ENCODE measurements around the gene SUPT20HL2. TPM values are rescaled to one million over a fixed set of nuclear protein-coding genes. Genes with fewer than 3 reads are reported as not detected.

The SUPT20HL2 gene
- total and polyA plus RNA-seq, 4 donors: not detected

GRCh38 chrX:24292353-24292752 is 21.5 kb downstream of the SUPT20HL2 start:
- 91% methylated on average over 4 of the region's 4 CpGs for WGBS
- no peak overlapping the region for H3K27ac ChIP-seq (ENCODE audit: low read depth in 1 of 2, low read length in 2 of 2)

GRCh38 chrX:24285082-24285481 is 28.8 kb downstream of the SUPT20HL2 start:
- 84% methylated on average over 5 of the region's 5 CpGs for WGBS
- DNase-seq (ENCODE audit: low spot score): no peak
- TF ChIP-seq RAD21 (IDR thresholded peaks at IDR 0.05) (peak in 1 of 2 donors; percentile 30), FOXA2 (IDR thresholded peaks at IDR 0.05) (no peak)
- Histone ChIP-seq H3K4me1 (ENCODE audit: control insufficient read depth in 4 of 4, insufficient read depth in 4 of 4, low read length in 3 of 4) (peaks cover 0 to 3% (median 0%) of the 10 kb centered on the region in 4 donors), H3K9me3 (ENCODE audit: control insufficient read depth in 4 of 4, low read length in 3 of 4) (no peaks in the 10 kb centered on the region), H3K27me3 (ENCODE audit: control insufficient read depth in 4 of 4, insufficient read depth in 4 of 4, low read length in 3 of 4) (peaks cover 0 to 2% (median 0%) of the 10 kb centered on the region in 4 donors), H3K27ac (ENCODE audit: low read depth in 1 of 2, low read length in 2 of 2) (no peak overlapping the region), H3K4me3 (ENCODE audit: low read depth in 1 of 3, low read length in 3 of 3) (no peak overlapping the region), H3K9ac (ENCODE audit: low read depth in 1 of 2, low read length in 2 of 2) (no peak overlapping the region), H3K36me3 (ENCODE audit: control insufficient read depth in 4 of 4, insufficient read depth in 3 of 4, low read depth in 1 of 4, low read length in 3 of 4) (no peaks in the 10 kb centered on the region)

More at GRCh38 chrX:24292353-24292752, 21.5 kb downstream of the SUPT20HL2 start:
- H3K9ac ChIP-seq (ENCODE audit: low read depth in 1 of 2, low read length in 2 of 2): no peak overlapping the region
- TF ChIP-seq MAX (IDR thresholded peaks at IDR 0.05): no peak
- no peak for TF ChIP-seq GABPA (IDR thresholded peaks at IDR 0.05 in 1 of 2, conservative IDR thresholded peaks at IDR 0.05 in 1 of 2)
- no peak for TF ChIP-seq HNF4A (conservative IDR thresholded peaks at IDR 0.05)
- TF ChIP-seq RAD21 (IDR thresholded peaks at IDR 0.05): peak in 1 of 2 donors; percentile 4
- TF ChIP-seq TAF1 (conservative IDR thresholded peaks at IDR 0.05): no peak
- TF ChIP-seq YY1 (IDR thresholded peaks at IDR 0.05): no peak
- TF ChIP-seq CTCF (IDR thresholded peaks at IDR 0.05; ENCODE audit: low read depth, low read length, missing input control): no peak
- no peak for TF ChIP-seq FOXA2 (IDR thresholded peaks at IDR 0.05)
- H3K36me3 ChIP-seq (ENCODE audit: control insufficient read depth in 4 of 4, insufficient read depth in 3 of 4, low read depth in 1 of 4, low read length in 3 of 4): no peaks in the 10 kb centered on the region
- no peak overlapping the region for H3K4me3 ChIP-seq (ENCODE audit: low read depth in 1 of 3, low read length in 3 of 3)
- H3K4me1 ChIP-seq (ENCODE audit: control insufficient read depth in 4 of 4, insufficient read depth in 4 of 4, low read length in 3 of 4): peaks cover 0 to 3% (median 0%) of the 10 kb centered on the region in 4 donors
- no peak for DNase-seq (ENCODE audit: low spot score)
- H3K9me3 ChIP-seq (ENCODE audit: control insufficient read depth in 4 of 4, low read length in 3 of 4): no peaks in the 10 kb centered on the region
- no peaks in the 10 kb centered on the region for H3K27me3 ChIP-seq (ENCODE audit: control insufficient read depth in 4 of 4, insufficient read depth in 4 of 4, low read length in 3 of 4)

DNA sequence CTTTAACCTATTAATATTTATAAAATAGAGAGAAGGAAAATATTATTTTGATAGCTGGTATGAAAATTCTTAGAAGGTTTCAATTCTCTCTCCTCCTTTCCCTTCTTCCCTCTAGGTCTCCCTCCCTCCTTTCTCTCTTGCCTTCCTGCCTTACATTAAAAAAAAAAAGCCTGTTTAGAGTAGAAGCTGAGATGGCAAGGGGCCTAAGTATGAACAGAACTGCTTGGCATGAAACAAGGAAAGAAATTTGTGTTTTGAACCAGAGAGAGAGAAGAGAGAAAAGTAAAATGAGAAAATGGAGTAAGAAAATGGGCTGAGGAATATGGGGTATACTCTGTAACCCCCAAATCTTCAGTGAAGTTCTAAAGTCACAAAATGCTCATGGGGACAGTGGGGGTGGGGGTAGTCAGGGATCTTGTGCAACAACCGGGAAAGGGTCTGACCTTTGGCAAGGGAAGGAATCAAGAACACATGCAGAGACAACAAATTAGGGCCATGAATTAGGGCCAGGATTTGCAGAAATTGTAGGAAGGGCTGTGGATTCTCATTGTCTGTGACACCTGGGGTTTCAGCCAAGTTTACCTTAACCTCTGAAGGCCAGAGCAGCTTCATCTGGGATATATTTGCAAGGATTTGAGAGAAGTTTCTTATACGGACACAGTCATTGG is 30.6 kb downstream of the SUPT20HL2 start:
- H3K9me3 ChIP-seq (ENCODE audit: control insufficient read depth in 4 of 4, low read length in 3 of 4): no peaks in the 10 kb centered on the region
- H3K27ac ChIP-seq (ENCODE audit: low read depth in 1 of 2, low read length in 2 of 2): no peak overlapping the region
- no peak overlapping the region for H3K4me3 ChIP-seq (ENCODE audit: low read depth in 1 of 3, low read length in 3 of 3)
- DNase-seq (ENCODE audit: low spot score): no peak
- peaks cover 0 to 2% (median 0%) of the 10 kb centered on the region in 4 donors for H3K27me3 ChIP-seq (ENCODE audit: control insufficient read depth in 4 of 4, insufficient read depth in 4 of 4, low read length in 3 of 4)
- no peak overlapping the region for H3K9ac ChIP-seq (ENCODE audit: low read depth in 1 of 2, low read length in 2 of 2)
- WGBS: 52% methylated on average over 2 of the region's 2 CpGs
- no peaks in the 10 kb centered on the region for H3K36me3 ChIP-seq (ENCODE audit: control insufficient read depth in 4 of 4, insufficient read depth in 3 of 4, low read depth in 1 of 4, low read length in 3 of 4)
- no peaks in the 10 kb centered on the region for H3K4me1 ChIP-seq (ENCODE audit: control insufficient read depth in 4 of 4, insufficient read depth in 4 of 4, low read length in 3 of 4)
- TF ChIP-seq TAF1 (conservative IDR thresholded peaks at IDR 0.05) (no peak), NR2F2 (IDR thresholded peaks at IDR 0.05) (peak; percentile 74)
- TF ChIP-seq, protein P1, sequence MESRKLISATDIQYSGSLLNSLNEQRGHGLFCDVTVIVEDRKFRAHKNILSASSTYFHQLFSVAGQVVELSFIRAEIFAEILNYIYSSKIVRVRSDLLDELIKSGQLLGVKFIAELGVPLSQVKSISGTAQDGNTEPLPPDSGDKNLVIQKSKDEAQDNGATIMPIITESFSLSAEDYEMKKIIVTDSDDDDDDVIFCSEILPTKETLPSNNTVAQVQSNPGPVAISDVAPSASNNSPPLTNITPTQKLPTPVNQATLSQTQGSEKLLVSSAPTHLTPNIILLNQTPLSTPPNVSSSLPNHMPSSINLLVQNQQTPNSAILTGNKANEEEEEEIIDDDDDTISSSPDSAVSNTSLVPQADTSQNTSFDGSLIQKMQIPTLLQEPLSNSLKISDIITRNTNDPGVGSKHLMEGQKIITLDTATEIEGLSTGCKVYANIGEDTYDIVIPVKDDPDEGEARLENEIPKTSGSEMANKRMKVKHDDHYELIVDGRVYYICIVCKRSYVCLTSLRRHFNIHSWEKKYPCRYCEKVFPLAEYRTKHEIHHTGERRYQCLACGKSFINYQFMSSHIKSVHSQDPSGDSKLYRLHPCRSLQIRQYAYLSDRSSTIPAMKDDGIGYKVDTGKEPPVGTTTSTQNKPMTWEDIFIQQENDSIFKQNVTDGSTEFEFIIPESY (IDR thresholded peaks at IDR 0.05): no peak

Measured in liver (tissue), 9 donors.